B cell (primary cell): Measurements from ENCODE around the gene GDF2. TPM values are rescaled to one million over a fixed set of nuclear protein-coding genes. Genes with fewer than 3 reads are reported as not detected.

Source experiments
- ATAC-seq: fragments of 200-7000 bp; cut with Tn5 transposase; one replicate; pipeline ENCODE4 v1.10.0; 2021; ENCODE audit warnings: low read depth, mild to moderate bottlenecking, moderate number of reproducible peaks, moderate library complexity
- CTCF ChIA-PET: fragments of 350-600 bp; sonication (Branson Sonifier 250); formaldehyde crosslinking; loops from one replicate; lab custom pipeline; 2021; ENCODE audit warnings: antibody characterized with exemption, inconsistent platforms; lab: Charles Lee
- POLR2A ChIA-PET: fragments of 350-600 bp; sonication (Branson Sonifier 250); formaldehyde crosslinking; loops from one replicate; lab custom pipeline; 2021; ENCODE audit warnings: antibody characterized with exemption; lab: Charles Lee
- DNase-seq: peaks from one replicate; pipeline ENCODE4 v3.0.0; 2013
- H2AFZ ChIP-seq: 2 replicates; pipeline ENCODE4 v1.6.1; 2012; ENCODE audit warnings: mild to moderate bottlenecking, low read depth, low read length; ENCODE audit not compliant: insufficient read depth, poor library complexity, severe bottlenecking
- H3K27ac ChIP-seq, 2 donors: 1 replicate in 1 of 2; 2 replicates in 1 of 2; pipeline ENCODE4 v1.5.1; 2012 to 2013; ENCODE audit warnings: low read length in 2 of 2, mild to moderate bottlenecking in 2 of 2, moderate library complexity in 1 of 2
- H3K27me3 ChIP-seq, 4 experiments: fragments of 200-600 bp in 1 of 4; sonication (generic) in 1 of 4; replicated peaks in 1 of 4; 1 replicate in 2 of 4; 2 replicates in 2 of 4; pipeline versions ENCODE4 v1.6.1 to v1.7.0; 2013 to 2016; ENCODE audit warnings: low read length in 3 of 4, mild to moderate bottlenecking in 2 of 4, mixed read lengths in 1 of 4, moderate library complexity in 1 of 4; ENCODE audit not compliant: insufficient read depth in 4 of 4, control insufficient read depth in 3 of 4; ENCODE audit errors: control extremely low read depth in 1 of 4
- H3K36me3 ChIP-seq, 2 experiments: replicated peaks in 1 of 2; 1 replicate in 1 of 2; 2 replicates in 1 of 2; pipeline versions ENCODE4 v1.6.1 to v1.7.1; 2013; ENCODE audit warnings: low read length in 1 of 2; ENCODE audit not compliant: insufficient read depth in 2 of 2, control insufficient read depth in 1 of 2; ENCODE audit errors: control extremely low read depth in 1 of 2, extremely low read depth in 1 of 2
- H3K4me1 ChIP-seq, 2 donors: fragments of 200-600 bp in 1 of 2; sonication (generic) in 1 of 2; 1 replicate in 1 of 2; 2 replicates in 1 of 2; pipeline versions ENCODE4 v1.5.1 to v1.6.1; 2013 to 2017; ENCODE audit warnings: low read length in 2 of 2; ENCODE audit not compliant: control insufficient read depth in 2 of 2, insufficient read depth in 2 of 2
- H3K4me2 ChIP-seq: replicated peaks from 2 replicates; pipeline ENCODE3; 2012; ENCODE audit warnings: mild to moderate bottlenecking, low read depth, low read length; ENCODE audit not compliant: poor library complexity, severe bottlenecking
- H3K4me3 ChIP-seq, 5 experiments: fragments of 200-600 bp in 1 of 5; sonication (generic) in 1 of 5; 1 replicate in 3 of 5; 2 replicates in 2 of 5; pipeline versions ENCODE4 v1.5.1 to v1.7.0; 2011 to 2016; ENCODE audit warnings: low read length in 4 of 5, mild to moderate bottlenecking in 4 of 5, low read depth in 2 of 5, control low read depth in 1 of 5, moderate library complexity in 1 of 5; ENCODE audit not compliant: insufficient read depth in 1 of 5; ENCODE audit errors: control extremely low read depth in 1 of 5, extremely low read depth in 1 of 5
- H3K79me2 ChIP-seq: fragments of 200-600 bp; sonication (generic); one replicate; pipeline ENCODE4 v1.6.0; 2016; ENCODE audit warnings: low read length; ENCODE audit not compliant: control insufficient read depth, insufficient read depth
- H3K9ac ChIP-seq: fragments of 200-600 bp; sonication (generic); 2 replicates; pipeline ENCODE4 v1.6.1; 2017; ENCODE audit warnings: mild to moderate bottlenecking, low read length, moderate library complexity
- H3K9me3 ChIP-seq, 3 donors: one replicate each; pipeline versions ENCODE4 v1.6.1 to v1.7.1; 2013; ENCODE audit warnings: low read length in 2 of 3; ENCODE audit not compliant: control insufficient read depth in 2 of 3, insufficient read depth in 1 of 3; ENCODE audit errors: control extremely low read depth in 1 of 3
- H4K20me1 ChIP-seq: 2 replicates; pipeline ENCODE4 v1.6.0; 2012; ENCODE audit warnings: mild to moderate bottlenecking, low read length; ENCODE audit not compliant: insufficient read depth, control insufficient read depth, poor library complexity, severe bottlenecking
- H3K27ac Mint-ChIP-seq: one replicate; pipeline ENCODE4 v1.8.0; 2021; ENCODE audit warnings: mixed read lengths
- H3K27me3 Mint-ChIP-seq: one replicate; pipeline ENCODE4 v1.8.0; 2021; ENCODE audit warnings: mixed read lengths
- H3K4me1 Mint-ChIP-seq: one replicate; pipeline ENCODE4 v1.8.0; 2021; ENCODE audit warnings: mixed read lengths
- H3K4me3 Mint-ChIP-seq: one replicate; pipeline ENCODE4 v1.8.0; 2021; ENCODE audit warnings: mixed read lengths
- H3K9me3 Mint-ChIP-seq: one replicate; pipeline ENCODE4 v1.8.0; 2022; ENCODE audit warnings: mixed read lengths; ENCODE audit not compliant: insufficient read depth
- CTCF ChIP-seq: fragments of 200-600 bp; IDR thresholded peaks from one replicate; pipeline ENCODE4 v1.8.0; 2022; ENCODE audit warnings: antibody characterized with exemption, mild to moderate bottlenecking
- EZH2 ChIP-seq: IDR thresholded peaks from 2 replicates; pipeline ENCODE4 v1.6.1; 2012; ENCODE audit warnings: borderline replicate concordance, low read depth, mild to moderate bottlenecking, moderate library complexity, low read length; ENCODE audit not compliant: insufficient read depth, poor library complexity, severe bottlenecking
- WGBS: methylation state at CpG from one replicate; pipeline ENCODE4 v1.1.5; 2013; ENCODE audit warnings: missing lambda C conversion rate; ENCODE audit not compliant: insufficient coverage; 5-methylcytosine and 5-hydroxymethylcytosine counted together
- intact Hi-C: fragments of 100-400 bp; cut with micrococcal nuclease; formaldehyde crosslinking; loops from one replicate; pipeline ENCODE4 v1.10.0; 2022
- polyA plus RNA-seq: library from polyadenylated mRNA; depleted of rRNA; stranded (reverse); fragments of >200 nt; gene quantifications from 2 replicates; pipeline ENCODE4 v1.2.3, GENCODE V29; 2012
- total RNA-seq, 2 donors: library from RNA; stranded (reverse); fragments of 120-200 nt in 1 of 2; gene quantifications; 1 replicate in 1 of 2; 2 replicates in 1 of 2; pipeline versions ENCODE4 v1.2.3 to v1.2.4, GENCODE V29; 2013 to 2022

The GDF2 gene
- total and polyA plus RNA-seq, 2 donors (not counting 1 experiment from before 2014, with no cell fraction given) = not detected

- Mint-ChIP-seq H3K4me3 (no peak overlapping the region), H3K9me3 (no peaks in the 10 kb centered on the region), H3K4me1 (peaks cover 3% of the 10 kb centered on the region), H3K27ac (no peak overlapping the region), H3K27me3 (peaks cover 41% of the 10 kb centered on the region)
- Histone ChIP-seq H3K9me3 (no peaks in the 10 kb centered on the region), H3K9ac (no peak overlapping the region), H3K27me3 (peaks cover 0 to 22% (median 5%) of the 10 kb centered on the region in 4 experiments), H3K4me3 (no peak overlapping the region), H3K4me1 (peaks cover 0 to 6% of the 10 kb centered on the region in 2 donors), H3K79me2 (no peaks in the 10 kb centered on the region), H3K4me2 (no peak overlapping the region), H4K20me1 (no peaks in the 10 kb centered on the region), H3K27ac (no peak overlapping the region), H3K36me3 (no peaks in the 10 kb centered on the region), H2AFZ (no peak overlapping the region)
- DNase-seq = no peak
- CTCF ChIA-PET = interaction anchor here (0.9 to 2.0 kb wide), 3 partner anchors 9 to 278 kb away, joined by 5 to 8 read pairs (median 8); no protein-coding TSS in a partner anchor
- POLR2A ChIA-PET = no interaction called here
- TF ChIP-seq CTCF = no peak
- no peak for TF ChIP-seq EZH2
- WGBS = 96% methylated on average over 5 of the region's 7 CpGs
- ATAC-seq = no peak
- intact Hi-C loops = no loop called here
Observed at GRCh38 chr10:47303105-47303504, 19.1 kb upstream of the GDF2 start.

GRCh38 chr10:47303866-47304265, 18.4 kb upstream of the GDF2 start:
- WGBS = 94% methylated on average over 5 of the region's 6 CpGs
- Histone ChIP-seq H3K79me2 (no peaks in the 10 kb centered on the region), H3K36me3 (no peaks in the 10 kb centered on the region), H3K9me3 (no peaks in the 10 kb centered on the region), H2AFZ (no peak overlapping the region), H3K27me3 (peaks cover 0 to 22% (median 5%) of the 10 kb centered on the region in 4 experiments), H3K9ac (no peak overlapping the region), H4K20me1 (no peaks in the 10 kb centered on the region), H3K4me2 (no peak overlapping the region), H3K4me3 (no peak overlapping the region), H3K4me1 (peaks cover 0 to 6% of the 10 kb centered on the region in 2 donors), H3K27ac (no peak overlapping the region)
- no peaks in the 10 kb centered on the region for H3K9me3 Mint-ChIP-seq
- no peak overlapping the region for H3K27ac Mint-ChIP-seq
- CTCF ChIA-PET = interaction anchor here (0.9 to 2.0 kb wide), 3 partner anchors 8 to 279 kb away, joined by 5 to 8 read pairs (median 8); no protein-coding TSS in a partner anchor
- intact Hi-C loops = no loop called here
- peaks cover 36% of the 10 kb centered on the region for H3K27me3 Mint-ChIP-seq
- peaks cover 3% of the 10 kb centered on the region for H3K4me1 Mint-ChIP-seq
- POLR2A ChIA-PET = no interaction called here
- TF ChIP-seq EZH2 (no peak), CTCF (no peak)
- no peak overlapping the region for H3K4me3 Mint-ChIP-seq
- DNase-seq (no peak), ATAC-seq (no peak)
